SKM-1 (cell line): ENCODE data around the gene NTN1.

ENCODE experiments used
- DNase-seq: peaks from one replicate; lab custom pipeline; 2025; ENCODE audit not compliant: unreplicated experiment; lab: John Stamatoyannopoulos, UW

NTN1 gene

GRCh38 chr17:9004961-9005285 is 16.4 kb upstream of the NTN1 start:
- DNase-seq: no peak

GRCh38 chr17:9006175-9006767 is 15.0 kb upstream of the NTN1 start:
- DNase-seq: no peak

GRCh38 chr17:9007052-9007714 is 14.1 kb upstream of the NTN1 start:
- no peak for DNase-seq

- no peak for DNase-seq
Observed at GRCh38 chr17:9009096-9009495, 12.2 kb upstream of the NTN1 start.

- DNase-seq: no peak
Observed at GRCh38 chr17:9009737-9010136, 11.6 kb upstream of the NTN1 start.

GRCh38 chr17:9011001-9011400 is 10.3 kb upstream of the NTN1 start:
- DNase-seq: no peak

GRCh38 chr17:9016941-9017552 is 4.3 kb upstream of the NTN1 start:
- no peak for DNase-seq

- DNase-seq: no peak
Observed at GRCh38 chr17:9018726-9019125, 2.6 kb upstream of the NTN1 start.

GRCh38 chr17:9020096-9020823 is 1.1 kb upstream of the NTN1 start:
- DNase-seq: no peak

- no peak for DNase-seq
Observed at GRCh38 chr17:9020824-9021157, 519 bp upstream of the NTN1 start.

- DNase-seq: no peak
Observed at GRCh38 chr17:9021992-9022572, 772 bp downstream of the NTN1 start.

GRCh38 chr17:9022573-9023391 is 1.5 kb downstream of the NTN1 start:
- DNase-seq: no peak

- DNase-seq: no peak
Observed at GRCh38 chr17:9023392-9024218, 2.3 kb downstream of the NTN1 start.

- no peak for DNase-seq
Observed at GRCh38 chr17:9024497-9024896, 3.2 kb downstream of the NTN1 start.

GRCh38 chr17:9026741-9027140 is 5.4 kb downstream of the NTN1 start:
- DNase-seq: no peak

- DNase-seq: no peak
Observed at GRCh38 chr17:9028202-9028987, 7.1 kb downstream of the NTN1 start.

- no peak for DNase-seq
Observed at GRCh38 chr17:9028988-9029570, 7.8 kb downstream of the NTN1 start.

GRCh38 chr17:9032151-9032550 is 10.8 kb downstream of the NTN1 start:
- no peak for DNase-seq

GRCh38 chr17:9032583-9032982 is 11.3 kb downstream of the NTN1 start:
- no peak for DNase-seq
